GM12878 (cell line): ENCODE measurements around the gene PPP2R5B. TPM values are rescaled to one million over a fixed set of nuclear protein-coding genes. Genes with fewer than 3 reads are reported as not detected.

Experiments
- CEBPB ChIP-seq, 2 experiments: fragments of 150-350 bp in 1 of 2; IDR thresholded peaks; 2 replicates each; pipeline ENCODE4 v1.6.1; 2012 to 2014; ENCODE audit warnings: low read depth in 2 of 2, low read length in 2 of 2, borderline replicate concordance in 1 of 2, inconsistent platforms in 1 of 2
- CHD1 ChIP-seq: IDR thresholded peaks from 2 replicates; pipeline ENCODE4 v1.6.1; 2012; ENCODE audit warnings: low read depth, low read length, improper control_type of control experiment
- ESRRA ChIP-seq: IDR thresholded peaks from 2 replicates; pipeline ENCODE4 v1.6.1; 2012; ENCODE audit warnings: mild to moderate bottlenecking, low read length, improper control_type of control experiment
- IKZF1 ChIP-seq: fragments of 450-650 bp; conservative IDR thresholded peaks from 2 replicates; pipeline ENCODE4 v1.6.1; 2017; ENCODE audit warnings: antibody characterized with exemption, mild to moderate bottlenecking
- IRF4 ChIP-seq: IDR thresholded peaks from 2 replicates; pipeline ENCODE4 v1.6.1; 2011; ENCODE audit warnings: low read depth, low read length
- JUND ChIP-seq: IDR thresholded peaks from 2 replicates; pipeline ENCODE4 v1.6.1; 2012; ENCODE audit warnings: low read depth, mild to moderate bottlenecking, low read length, improper control_type of control experiment, moderate library complexity
- NBN ChIP-seq: fragments of 450-650 bp; IDR thresholded peaks from 2 replicates; pipeline ENCODE4 v1.6.1; 2016
- PML ChIP-seq: IDR thresholded peaks from 2 replicates; pipeline ENCODE4 v1.6.1; 2012; ENCODE audit warnings: low read length, inconsistent platforms
- RBBP5 ChIP-seq: fragments of 200-600 bp; sonication (generic); conservative IDR thresholded peaks from 2 replicates; pipeline ENCODE4 v1.6.1; 2016
- SRF ChIP-seq, 2 experiments: IDR thresholded peaks; 2 replicates each; pipeline ENCODE4 v1.6.1; 2011; ENCODE audit warnings: low read depth in 2 of 2, low read length in 2 of 2, mild to moderate bottlenecking in 1 of 2, moderate library complexity in 1 of 2
- SUZ12 ChIP-seq: fragments of 200-600 bp; sonication (generic); IDR thresholded peaks from one replicate; pipeline ENCODE4 v1.6.1; 2018; ENCODE audit warnings: antibody characterized with exemption, mild to moderate bottlenecking; ENCODE audit not compliant: unreplicated experiment
- TCF12 ChIP-seq: IDR thresholded peaks from 2 replicates; pipeline ENCODE4 v1.6.1; 2011; ENCODE audit warnings: low read depth, mild to moderate bottlenecking, low read length
- ZSCAN29 ChIP-seq: fragments of 450-650 bp; IDR thresholded peaks from 2 replicates; pipeline ENCODE4 v1.6.1; 2017; ENCODE audit warnings: mild to moderate bottlenecking, moderate library complexity
- polyA plus RNA-seq, 11 experiments: library from polyadenylated mRNA; depleted of rRNA in 4 of 11; unstranded in 6 of 11; stranded (reverse) in 5 of 11; fragments of >200 nt; fragmentation: Nextera tagmentation in 4 of 11; fragmentation: Illumina TruSeq in 1 of 11; extraction: Ambion mirVana in 4 of 11; extraction: Trizol in 1 of 11; gene quantifications; 1 replicate in 1 of 11; 2 replicates in 10 of 11; pipeline versions ENCODE4 v1.2.1 to v1.2.3, GENCODE V29; 2011 to 2016; ENCODE audit warnings: inconsistent platforms in 2 of 11, missing spikeins in 2 of 11, low read depth in 1 of 11
- total RNA-seq, 4 experiments: library from RNA; depleted of rRNA in 3 of 4; stranded (reverse); fragments of >200 nt in 3 of 4; fragmentation: Illumina TruSeq in 1 of 4; extraction: Trizol in 1 of 4; gene quantifications; 2 replicates each; pipeline versions ENCODE4 v1.2.1 to v1.2.3, GENCODE V29; 2013 to 2021
- TF ChIP-seq, protein P1 (sequence below): fragments of 450-650 bp; IDR thresholded peaks from 2 replicates; pipeline ENCODE4 v1.6.1; 2017; ENCODE audit warnings: mild to moderate bottlenecking, moderate library complexity
- TF ChIP-seq, protein P2 (sequence below): fragments of 450-650 bp; IDR thresholded peaks from 2 replicates; pipeline ENCODE4 v1.6.1; 2017; ENCODE audit warnings: borderline replicate concordance
- TF ChIP-seq, protein P3 (sequence below): IDR thresholded peaks from 2 replicates; pipeline ENCODE4 v1.6.1; 2012; ENCODE audit warnings: low read depth, low read length, improper control_type of control experiment
- TF ChIP-seq, protein P4 (sequence below): fragments of 450-650 bp; formaldehyde crosslinking; IDR thresholded peaks from 2 replicates; pipeline ENCODE4 v1.4.0; 2020; ENCODE audit warnings: mild to moderate bottlenecking, moderate library complexity
- TF ChIP-seq, protein P5 (sequence below): fragments of 450-650 bp; IDR thresholded peaks from 2 replicates; pipeline ENCODE4 v1.6.1; 2017; ENCODE audit warnings: low read depth, mild to moderate bottlenecking, moderate library complexity

PPP2R5B gene
- total and polyA plus RNA-seq, 10 of the 15 experiments (the other 5 are each of a cell fraction or from before 2014, with no cell fraction given): 0.08 to 6.7 (median 2.0) TPM

DNA sequence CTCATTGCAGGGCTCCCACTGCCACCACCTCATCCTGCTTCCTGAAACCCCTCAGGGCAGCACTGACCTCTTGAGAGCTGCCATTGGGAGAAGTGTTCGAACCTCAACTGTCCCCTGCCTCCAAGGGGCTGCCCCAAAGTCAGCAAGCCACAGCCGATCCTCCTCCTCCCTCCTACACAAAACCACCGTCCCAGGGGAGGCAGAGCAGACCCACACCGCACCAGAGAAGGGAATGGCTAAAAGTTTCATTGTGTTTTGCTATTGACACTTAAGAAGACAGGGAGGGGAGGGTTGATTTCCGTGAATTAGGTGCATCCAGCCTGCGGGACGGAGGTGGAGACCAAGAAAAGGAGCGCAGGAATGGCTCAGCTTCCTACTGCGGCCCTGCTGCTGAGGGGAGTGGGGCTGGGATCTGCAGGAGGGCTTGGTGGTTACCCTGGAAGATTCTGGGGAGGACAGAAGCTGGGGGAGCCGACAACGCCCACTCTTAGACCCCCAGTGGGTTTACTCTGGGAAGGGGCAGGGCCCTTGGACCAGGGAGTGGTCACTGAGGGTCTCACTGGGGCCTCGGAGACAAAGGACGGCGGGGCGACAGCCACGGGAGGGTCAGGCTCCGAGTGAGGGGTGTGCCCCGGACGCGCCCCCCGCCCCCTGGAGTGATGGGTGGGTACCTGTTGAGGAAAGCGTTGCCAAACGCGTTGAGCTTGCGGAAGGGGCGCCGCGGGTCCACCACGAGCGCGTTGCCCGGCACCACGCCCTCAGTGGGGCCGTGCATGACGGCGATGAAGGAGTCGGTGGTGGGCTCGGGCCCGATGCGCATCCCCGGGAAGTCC is 46.9 kb upstream of the PPP2R5B start (continued):
- TF ChIP-seq, protein P1, sequence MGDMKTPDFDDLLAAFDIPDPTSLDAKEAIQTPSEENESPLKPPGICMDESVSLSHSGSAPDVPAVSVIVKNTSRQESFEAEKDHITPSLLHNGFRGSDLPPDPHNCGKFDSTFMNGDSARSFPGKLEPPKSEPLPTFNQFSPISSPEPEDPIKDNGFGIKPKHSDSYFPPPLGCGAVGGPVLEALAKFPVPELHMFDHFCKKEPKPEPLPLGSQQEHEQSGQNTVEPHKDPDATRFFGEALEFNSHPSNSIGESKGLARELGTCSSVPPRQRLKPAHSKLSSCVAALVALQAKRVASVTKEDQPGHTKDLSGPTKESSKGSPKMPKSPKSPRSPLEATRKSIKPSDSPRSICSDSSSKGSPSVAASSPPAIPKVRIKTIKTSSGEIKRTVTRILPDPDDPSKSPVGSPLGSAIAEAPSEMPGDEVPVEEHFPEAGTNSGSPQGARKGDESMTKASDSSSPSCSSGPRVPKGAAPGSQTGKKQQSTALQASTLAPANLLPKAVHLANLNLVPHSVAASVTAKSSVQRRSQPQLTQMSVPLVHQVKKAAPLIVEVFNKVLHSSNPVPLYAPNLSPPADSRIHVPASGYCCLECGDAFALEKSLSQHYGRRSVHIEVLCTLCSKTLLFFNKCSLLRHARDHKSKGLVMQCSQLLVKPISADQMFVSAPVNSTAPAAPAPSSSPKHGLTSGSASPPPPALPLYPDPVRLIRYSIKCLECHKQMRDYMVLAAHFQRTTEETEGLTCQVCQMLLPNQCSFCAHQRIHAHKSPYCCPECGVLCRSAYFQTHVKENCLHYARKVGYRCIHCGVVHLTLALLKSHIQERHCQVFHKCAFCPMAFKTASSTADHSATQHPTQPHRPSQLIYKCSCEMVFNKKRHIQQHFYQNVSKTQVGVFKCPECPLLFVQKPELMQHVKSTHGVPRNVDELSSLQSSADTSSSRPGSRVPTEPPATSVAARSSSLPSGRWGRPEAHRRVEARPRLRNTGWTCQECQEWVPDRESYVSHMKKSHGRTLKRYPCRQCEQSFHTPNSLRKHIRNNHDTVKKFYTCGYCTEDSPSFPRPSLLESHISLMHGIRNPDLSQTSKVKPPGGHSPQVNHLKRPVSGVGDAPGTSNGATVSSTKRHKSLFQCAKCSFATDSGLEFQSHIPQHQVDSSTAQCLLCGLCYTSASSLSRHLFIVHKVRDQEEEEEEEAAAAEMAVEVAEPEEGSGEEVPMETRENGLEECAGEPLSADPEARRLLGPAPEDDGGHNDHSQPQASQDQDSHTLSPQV: no peak
- no peak for TF ChIP-seq JUND
- peak; percentile 54; the same call in 1 of the 2 replicates for TF ChIP-seq NBN
- TF ChIP-seq, protein P2, sequence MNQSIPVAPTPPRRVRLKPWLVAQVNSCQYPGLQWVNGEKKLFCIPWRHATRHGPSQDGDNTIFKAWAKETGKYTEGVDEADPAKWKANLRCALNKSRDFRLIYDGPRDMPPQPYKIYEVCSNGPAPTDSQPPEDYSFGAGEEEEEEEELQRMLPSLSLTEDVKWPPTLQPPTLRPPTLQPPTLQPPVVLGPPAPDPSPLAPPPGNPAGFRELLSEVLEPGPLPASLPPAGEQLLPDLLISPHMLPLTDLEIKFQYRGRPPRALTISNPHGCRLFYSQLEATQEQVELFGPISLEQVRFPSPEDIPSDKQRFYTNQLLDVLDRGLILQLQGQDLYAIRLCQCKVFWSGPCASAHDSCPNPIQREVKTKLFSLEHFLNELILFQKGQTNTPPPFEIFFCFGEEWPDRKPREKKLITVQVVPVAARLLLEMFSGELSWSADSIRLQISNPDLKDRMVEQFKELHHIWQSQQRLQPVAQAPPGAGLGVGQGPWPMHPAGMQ: no peak
- TF ChIP-seq ZSCAN29: no peak
- no peak for TF ChIP-seq ESRRA
- no peak for TF ChIP-seq CHD1
- no peak for TF ChIP-seq IRF4
- TF ChIP-seq, protein P3, sequence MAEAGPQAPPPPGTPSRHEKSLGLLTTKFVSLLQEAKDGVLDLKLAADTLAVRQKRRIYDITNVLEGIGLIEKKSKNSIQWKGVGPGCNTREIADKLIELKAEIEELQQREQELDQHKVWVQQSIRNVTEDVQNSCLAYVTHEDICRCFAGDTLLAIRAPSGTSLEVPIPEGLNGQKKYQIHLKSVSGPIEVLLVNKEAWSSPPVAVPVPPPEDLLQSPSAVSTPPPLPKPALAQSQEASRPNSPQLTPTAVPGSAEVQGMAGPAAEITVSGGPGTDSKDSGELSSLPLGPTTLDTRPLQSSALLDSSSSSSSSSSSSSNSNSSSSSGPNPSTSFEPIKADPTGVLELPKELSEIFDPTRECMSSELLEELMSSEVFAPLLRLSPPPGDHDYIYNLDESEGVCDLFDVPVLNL: no peak
- no peak for TF ChIP-seq PML
- TF ChIP-seq, protein P4, sequence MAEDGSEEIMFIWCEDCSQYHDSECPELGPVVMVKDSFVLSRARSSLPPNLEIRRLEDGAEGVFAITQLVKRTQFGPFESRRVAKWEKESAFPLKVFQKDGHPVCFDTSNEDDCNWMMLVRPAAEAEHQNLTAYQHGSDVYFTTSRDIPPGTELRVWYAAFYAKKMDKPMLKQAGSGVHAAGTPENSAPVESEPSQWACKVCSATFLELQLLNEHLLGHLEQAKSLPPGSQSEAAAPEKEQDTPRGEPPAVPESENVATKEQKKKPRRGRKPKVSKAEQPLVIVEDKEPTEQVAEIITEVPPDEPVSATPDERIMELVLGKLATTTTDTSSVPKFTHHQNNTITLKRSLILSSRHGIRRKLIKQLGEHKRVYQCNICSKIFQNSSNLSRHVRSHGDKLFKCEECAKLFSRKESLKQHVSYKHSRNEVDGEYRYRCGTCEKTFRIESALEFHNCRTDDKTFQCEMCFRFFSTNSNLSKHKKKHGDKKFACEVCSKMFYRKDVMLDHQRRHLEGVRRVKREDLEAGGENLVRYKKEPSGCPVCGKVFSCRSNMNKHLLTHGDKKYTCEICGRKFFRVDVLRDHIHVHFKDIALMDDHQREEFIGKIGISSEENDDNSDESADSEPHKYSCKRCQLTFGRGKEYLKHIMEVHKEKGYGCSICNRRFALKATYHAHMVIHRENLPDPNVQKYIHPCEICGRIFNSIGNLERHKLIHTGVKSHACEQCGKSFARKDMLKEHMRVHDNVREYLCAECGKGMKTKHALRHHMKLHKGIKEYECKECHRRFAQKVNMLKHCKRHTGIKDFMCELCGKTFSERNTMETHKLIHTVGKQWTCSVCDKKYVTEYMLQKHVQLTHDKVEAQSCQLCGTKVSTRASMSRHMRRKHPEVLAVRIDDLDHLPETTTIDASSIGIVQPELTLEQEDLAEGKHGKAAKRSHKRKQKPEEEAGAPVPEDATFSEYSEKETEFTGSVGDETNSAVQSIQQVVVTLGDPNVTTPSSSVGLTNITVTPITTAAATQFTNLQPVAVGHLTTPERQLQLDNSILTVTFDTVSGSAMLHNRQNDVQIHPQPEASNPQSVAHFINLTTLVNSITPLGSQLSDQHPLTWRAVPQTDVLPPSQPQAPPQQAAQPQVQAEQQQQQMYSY (CRISPR knock-in tag): no peak
- no peak for TF ChIP-seq SUZ12
- TF ChIP-seq SRF (IDR thresholded peaks at IDR 0.05; ENCODE audit: low read depth in 2 of 2, low read length in 2 of 2): no peak
- TF ChIP-seq IKZF1: peak; percentile 75
- TF ChIP-seq, protein P5, sequence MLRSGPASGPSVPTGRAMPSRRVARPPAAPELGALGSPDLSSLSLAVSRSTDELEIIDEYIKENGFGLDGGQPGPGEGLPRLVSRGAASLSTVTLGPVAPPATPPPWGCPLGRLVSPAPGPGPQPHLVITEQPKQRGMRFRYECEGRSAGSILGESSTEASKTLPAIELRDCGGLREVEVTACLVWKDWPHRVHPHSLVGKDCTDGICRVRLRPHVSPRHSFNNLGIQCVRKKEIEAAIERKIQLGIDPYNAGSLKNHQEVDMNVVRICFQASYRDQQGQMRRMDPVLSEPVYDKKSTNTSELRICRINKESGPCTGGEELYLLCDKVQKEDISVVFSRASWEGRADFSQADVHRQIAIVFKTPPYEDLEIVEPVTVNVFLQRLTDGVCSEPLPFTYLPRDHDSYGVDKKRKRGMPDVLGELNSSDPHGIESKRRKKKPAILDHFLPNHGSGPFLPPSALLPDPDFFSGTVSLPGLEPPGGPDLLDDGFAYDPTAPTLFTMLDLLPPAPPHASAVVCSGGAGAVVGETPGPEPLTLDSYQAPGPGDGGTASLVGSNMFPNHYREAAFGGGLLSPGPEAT: peak; percentile 43; the same call in 1 of the 2 replicates
- no peak for TF ChIP-seq CEBPB (IDR thresholded peaks at IDR 0.05; ENCODE audit: borderline replicate concordance in 1 of 2, low read depth in 2 of 2, low read length in 2 of 2)
- no peak for TF ChIP-seq RBBP5
- TF ChIP-seq TCF12: no peak
